Measurements from ENCODE around the gene SETD1A. TPM values are rescaled to one million over a fixed set of nuclear protein-coding genes. Genes with fewer than 3 reads are reported as not detected.

Gene SETD1A
- total RNA-seq, 1 experiment from 2014 or later, result 15.8 TPM

GRCh38 chr16:30946671-30947540 is 10.6 kb upstream of the SETD1A start:
- POLR2A ChIA-PET, result interaction anchor here (1.3 kb wide), 1 partner anchor 100 kb away, joined by 3 read pairs; no protein-coding TSS in a partner anchor
- no peaks in the 10 kb centered on the region for H3K4me1 Mint-ChIP-seq (ENCODE audit: insufficient read depth, unreplicated experiment)
- H3K36me3 Mint-ChIP-seq (ENCODE audit: insufficient read depth, unreplicated experiment), result peaks cover 41% of the 10 kb centered on the region
- H3K4me3 Mint-ChIP-seq (ENCODE audit: unreplicated experiment), result no peak overlapping the region
- no TSS peak for BruUV-seq (replicated peaks)
- no peaks in the 10 kb centered on the region for H3K27me3 Mint-ChIP-seq (ENCODE audit: insufficient read depth, unreplicated experiment)
- intact Hi-C loops (cut with micrococcal nuclease), result loop anchor here (10.0 kb wide), 1 partner anchor 162 kb away; the partner anchor contains the start of gene ZNF629
- CTCF ChIA-PET, result interaction anchor here (1.0 to 1.2 kb wide), 3 partner anchors 13 to 103 kb away, joined by 3 to 4 read pairs (median 3); no protein-coding TSS in a partner anchor
- no peak overlapping the region for H3K27ac Mint-ChIP-seq (ENCODE audit: low read depth, unreplicated experiment)
- no peaks in the 10 kb centered on the region for H3K9me3 Mint-ChIP-seq (ENCODE audit: unreplicated experiment)
- no peak for TF ChIP-seq CTCF (IDR thresholded peaks at IDR 0.05; ENCODE audit: unreplicated experiment)
- no peak for DNase-seq (ENCODE audit: unreplicated experiment)

- TF ChIP-seq CTCF (IDR thresholded peaks at IDR 0.05; ENCODE audit: unreplicated experiment), result no peak
- no TSS peak for BruUV-seq (replicated peaks)
- ChIA-PET CTCF (interaction anchor here (1.0 to 1.2 kb wide), 3 partner anchors 14 to 104 kb away, joined by 3 to 4 read pairs (median 3); no protein-coding TSS in a partner anchor), POLR2A (interaction anchor here (1.3 kb wide), 1 partner anchor 101 kb away, joined by 3 read pairs; no protein-coding TSS in a partner anchor)
- no peak for DNase-seq (ENCODE audit: unreplicated experiment)
- Mint-ChIP-seq H3K27me3 (ENCODE audit: insufficient read depth, unreplicated experiment) (no peaks in the 10 kb centered on the region), H3K27ac (ENCODE audit: low read depth, unreplicated experiment) (no peak overlapping the region), H3K4me1 (ENCODE audit: insufficient read depth, unreplicated experiment) (no peaks in the 10 kb centered on the region), H3K4me3 (ENCODE audit: unreplicated experiment) (no peak overlapping the region), H3K36me3 (ENCODE audit: insufficient read depth, unreplicated experiment) (peaks cover 41% of the 10 kb centered on the region), H3K9me3 (ENCODE audit: unreplicated experiment) (no peaks in the 10 kb centered on the region)
- intact Hi-C loops (cut with micrococcal nuclease), result loop anchor here (10.0 kb wide), 1 partner anchor 163 kb away; the partner anchor contains the start of gene ZNF629
These were observed 10.1 kb upstream of the SETD1A start for GRCh38 chr16:30947541-30947858.

- H3K9me3 Mint-ChIP-seq (ENCODE audit: unreplicated experiment), result no peaks in the 10 kb centered on the region
- intact Hi-C loops (cut with micrococcal nuclease), result loop anchor here (10.0 kb wide), 1 partner anchor 163 kb away; the partner anchor contains the start of gene ZNF629
- peaks cover 39% of the 10 kb centered on the region for H3K36me3 Mint-ChIP-seq (ENCODE audit: insufficient read depth, unreplicated experiment)
- peak overlapping the region; percentile 94 for H3K4me3 Mint-ChIP-seq (ENCODE audit: unreplicated experiment)
- TF ChIP-seq CTCF (IDR thresholded peaks at IDR 0.05; ENCODE audit: unreplicated experiment), result no peak
- H3K27me3 Mint-ChIP-seq (ENCODE audit: insufficient read depth, unreplicated experiment), result no peaks in the 10 kb centered on the region
- peak overlapping the region; percentile 87 for H3K27ac Mint-ChIP-seq (ENCODE audit: low read depth, unreplicated experiment)
- ChIA-PET POLR2A (interaction anchor here (1.3 to 2.9 kb wide), 3 partner anchors 7 to 101 kb away, joined by 3 to 34 read pairs (median 3); partner anchors contain the start of gene SETD1A), CTCF (interaction anchor here (1.0 to 1.2 kb wide), 3 partner anchors 14 to 104 kb away, joined by 3 to 4 read pairs (median 3); no protein-coding TSS in a partner anchor)
- peak; percentile 88 for DNase-seq (ENCODE audit: unreplicated experiment)
- H3K4me1 Mint-ChIP-seq (ENCODE audit: insufficient read depth, unreplicated experiment), result no peaks in the 10 kb centered on the region
- no TSS peak for BruUV-seq (replicated peaks)
These were observed 9.5 kb upstream of the SETD1A start for GRCh38 chr16:30947859-30948666.

All from MCF 10A (cell line).